ENCODE measurements around the gene FBXO40.

The FBXO40 gene

DNA sequence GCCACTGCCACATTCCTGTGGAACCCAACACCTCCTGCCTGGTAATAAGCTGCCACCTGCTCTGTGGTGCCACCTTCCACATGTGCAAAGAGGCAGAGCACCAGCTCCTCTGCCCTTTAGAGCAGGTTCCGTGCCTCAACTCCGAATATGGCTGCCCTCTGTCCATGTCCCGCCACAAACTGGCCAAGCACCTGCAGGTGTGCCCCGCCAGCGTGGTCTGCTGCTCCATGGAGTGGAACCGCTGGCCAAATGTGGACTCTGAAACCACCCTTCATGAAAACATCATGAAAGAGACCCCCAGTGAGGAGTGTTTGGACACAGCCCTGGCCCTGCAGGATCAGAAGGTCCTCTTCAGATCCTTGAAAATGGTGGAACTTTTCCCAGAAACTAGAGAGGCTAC lies 28.3 kb downstream of the FBXO40 start:
- DNase-seq (ENCODE audit: low read depth): no peak

DNA sequence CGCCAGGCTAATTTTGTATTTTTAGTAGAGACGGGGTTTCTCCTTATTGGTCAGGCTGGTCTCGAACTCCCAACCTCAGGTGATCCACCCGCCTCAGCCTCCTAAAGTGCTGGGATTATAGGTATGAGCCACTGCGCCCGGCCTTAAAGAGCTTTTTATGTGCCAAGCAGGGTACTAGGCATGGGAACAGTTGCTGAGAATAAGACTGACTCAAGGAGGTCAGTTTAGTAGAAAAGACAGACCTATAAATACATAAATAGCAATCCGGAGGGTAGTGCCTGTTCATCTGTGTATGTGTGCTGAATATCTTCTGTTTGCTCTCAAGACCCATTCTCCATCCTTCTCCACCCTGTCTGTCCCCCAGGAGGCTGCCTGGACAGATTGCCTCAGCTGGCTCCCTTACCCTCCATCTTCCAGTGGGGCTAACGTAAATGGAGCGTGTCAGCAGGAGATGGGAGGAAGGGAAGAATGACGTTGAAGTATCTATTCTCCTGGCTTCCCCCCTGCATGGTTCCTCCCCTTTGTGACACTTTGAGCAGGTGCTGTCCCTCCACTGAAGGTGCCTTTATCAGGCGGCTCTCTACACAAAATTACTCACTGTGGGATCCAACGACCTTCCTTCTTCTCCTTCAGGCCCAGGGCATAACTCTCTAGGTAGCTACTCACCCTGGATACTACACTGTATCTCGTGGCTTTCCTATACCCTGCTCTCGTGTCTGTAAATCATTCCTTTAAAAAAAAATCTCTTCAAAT lies 31.1 kb downstream of the FBXO40 start:
- no peak for DNase-seq (ENCODE audit: low read depth)

DNA sequence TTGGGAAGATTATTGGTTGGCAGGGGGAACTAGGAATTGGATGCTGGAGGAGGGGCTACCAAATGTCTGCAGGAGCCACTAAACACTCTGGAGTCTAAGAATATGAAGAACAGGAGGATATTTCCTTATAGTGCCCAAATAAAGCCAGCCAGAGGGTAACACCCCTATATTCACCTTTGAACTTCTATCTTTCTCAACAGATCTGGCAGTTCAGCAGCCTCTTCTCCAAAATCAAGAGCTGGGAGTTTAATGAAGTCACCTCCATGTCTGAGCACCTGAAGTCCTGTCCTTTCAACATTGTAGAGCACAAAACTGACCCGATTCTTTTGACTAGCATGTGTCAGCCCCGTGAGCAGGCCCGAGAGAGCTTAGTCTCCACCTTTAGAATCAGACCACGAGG lies 33.3 kb downstream of the FBXO40 start:
- DNase-seq (ENCODE audit: low read depth): no peak

DNA sequence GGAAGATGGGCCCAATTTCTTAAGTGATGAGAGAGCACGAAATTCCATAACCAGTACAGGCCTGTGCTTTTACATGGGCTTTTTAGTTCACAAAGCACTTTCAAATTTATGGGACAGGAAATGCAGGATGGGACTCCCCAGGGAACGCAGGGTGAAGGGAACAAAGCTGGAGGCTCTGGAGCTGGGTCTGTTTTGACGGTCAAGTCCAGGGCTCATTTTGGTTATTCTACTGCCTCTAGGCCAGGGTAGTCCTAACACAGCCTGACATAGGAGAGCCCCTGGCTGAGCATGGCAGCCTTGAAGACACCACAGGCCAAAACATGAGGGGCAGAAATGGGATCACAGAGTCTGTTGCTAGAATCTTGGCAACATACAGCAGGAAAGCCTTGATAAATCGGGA lies 34.0 kb downstream of the FBXO40 start:
- DNase-seq (ENCODE audit: low read depth): no peak

DNA sequence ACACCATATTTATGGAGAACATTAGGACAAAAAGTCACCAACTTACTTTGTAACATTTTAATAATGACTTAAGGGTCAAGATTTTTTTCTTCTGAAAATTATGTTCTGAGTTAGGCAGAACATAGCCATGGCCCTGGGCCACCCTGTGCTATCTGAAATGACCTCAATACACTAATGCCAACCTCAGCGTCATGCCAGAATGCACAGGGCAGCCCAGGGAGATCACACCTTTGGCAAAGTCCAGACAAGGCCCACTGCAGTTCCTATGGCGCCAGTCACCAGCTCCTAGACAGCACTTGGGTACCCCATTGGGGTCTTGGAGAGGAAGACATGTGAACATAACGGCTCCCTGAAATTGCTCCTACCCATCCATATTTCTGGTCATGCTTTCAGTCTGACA lies 34.4 kb downstream of the FBXO40 start:
- DNase-seq (ENCODE audit: low read depth): no peak

- DNase-seq (ENCODE audit: low read depth): no peak
Observed at GRCh38 chr3:121629601-121630000, 36.4 kb downstream of the FBXO40 start.

- DNase-seq (ENCODE audit: low read depth): no peak
Observed at GRCh38 chr3:121630355-121630754, 37.2 kb downstream of the FBXO40 start.

DNA sequence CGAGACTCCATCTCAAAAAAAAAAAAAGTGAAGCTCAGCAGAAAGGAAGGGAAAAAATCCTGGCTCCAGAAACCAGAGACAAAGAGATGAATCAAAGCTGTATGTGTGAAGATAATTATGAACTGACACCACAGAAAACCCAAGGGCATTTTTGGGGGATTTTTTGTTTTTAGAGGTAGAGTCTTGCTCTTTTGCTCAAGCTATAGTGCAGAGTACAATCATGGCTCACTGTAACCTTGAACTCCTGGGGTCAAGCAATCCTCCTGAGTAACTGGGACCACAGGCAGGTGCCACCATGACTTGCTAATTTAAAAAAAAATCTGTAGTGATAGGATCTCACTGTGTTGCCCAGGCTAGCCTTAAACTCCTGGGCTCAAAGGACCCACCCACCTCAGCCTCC lies 44.7 kb downstream of the FBXO40 start:
- no peak for DNase-seq (ENCODE audit: low read depth)

DNA sequence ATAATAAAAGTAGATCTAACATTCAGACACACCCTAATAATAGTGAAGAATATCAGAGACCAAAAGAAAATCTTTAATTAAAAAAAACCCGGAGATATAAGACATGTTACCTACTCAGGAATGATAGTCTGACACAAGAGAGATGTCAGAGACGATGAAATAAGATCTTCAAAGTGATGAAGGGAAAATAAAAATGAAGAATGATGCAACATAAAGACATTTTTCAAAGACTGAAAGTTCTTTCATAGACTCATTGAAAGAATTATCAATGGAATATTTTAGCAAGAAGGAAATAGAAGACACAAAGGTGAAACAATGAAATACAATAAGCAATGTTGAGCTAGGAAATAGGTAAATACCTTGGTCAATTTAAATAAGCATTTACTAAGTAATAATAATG lies 47.9 kb downstream of the FBXO40 start:
- no peak for DNase-seq (ENCODE audit: low read depth)

DNA sequence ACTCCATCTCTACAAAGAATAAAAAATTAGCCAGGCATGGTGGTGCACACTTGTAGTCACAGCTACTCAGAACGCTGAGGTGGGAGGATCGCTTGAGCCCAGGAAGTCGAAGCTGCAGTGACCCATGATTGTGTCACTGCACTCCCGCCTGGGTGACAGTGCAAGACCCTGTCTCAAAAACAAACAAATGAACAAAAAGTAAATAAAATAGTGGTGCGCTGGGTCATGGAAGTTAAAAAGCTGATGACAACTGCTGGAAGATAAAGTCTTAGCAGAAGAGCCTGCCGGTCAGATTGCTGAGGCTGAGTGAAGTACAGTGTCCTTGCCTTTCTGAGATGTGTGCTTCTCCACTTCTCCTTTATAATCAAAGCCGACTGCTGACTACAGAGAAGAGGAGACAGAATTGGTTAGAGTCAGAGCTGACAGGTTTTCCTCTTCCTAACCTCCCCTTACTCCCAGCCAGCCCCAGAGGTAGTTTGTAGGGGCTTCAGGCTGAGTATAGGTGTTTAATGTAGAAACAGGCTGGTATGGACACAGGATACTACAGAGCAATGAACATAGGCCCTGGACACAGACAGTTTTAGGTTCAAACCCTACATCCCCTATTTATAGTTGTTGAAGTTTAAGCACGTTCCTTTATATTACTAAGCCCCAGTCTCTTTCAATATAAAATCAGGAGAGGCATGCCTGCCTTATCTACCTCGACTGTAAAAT lies 49.6 kb downstream of the FBXO40 start:
- no peak for DNase-seq (ENCODE audit: low read depth)

- no peak for DNase-seq (ENCODE audit: low read depth)
Observed at GRCh38 chr3:121645054-121645453, 51.9 kb downstream of the FBXO40 start.

DNA sequence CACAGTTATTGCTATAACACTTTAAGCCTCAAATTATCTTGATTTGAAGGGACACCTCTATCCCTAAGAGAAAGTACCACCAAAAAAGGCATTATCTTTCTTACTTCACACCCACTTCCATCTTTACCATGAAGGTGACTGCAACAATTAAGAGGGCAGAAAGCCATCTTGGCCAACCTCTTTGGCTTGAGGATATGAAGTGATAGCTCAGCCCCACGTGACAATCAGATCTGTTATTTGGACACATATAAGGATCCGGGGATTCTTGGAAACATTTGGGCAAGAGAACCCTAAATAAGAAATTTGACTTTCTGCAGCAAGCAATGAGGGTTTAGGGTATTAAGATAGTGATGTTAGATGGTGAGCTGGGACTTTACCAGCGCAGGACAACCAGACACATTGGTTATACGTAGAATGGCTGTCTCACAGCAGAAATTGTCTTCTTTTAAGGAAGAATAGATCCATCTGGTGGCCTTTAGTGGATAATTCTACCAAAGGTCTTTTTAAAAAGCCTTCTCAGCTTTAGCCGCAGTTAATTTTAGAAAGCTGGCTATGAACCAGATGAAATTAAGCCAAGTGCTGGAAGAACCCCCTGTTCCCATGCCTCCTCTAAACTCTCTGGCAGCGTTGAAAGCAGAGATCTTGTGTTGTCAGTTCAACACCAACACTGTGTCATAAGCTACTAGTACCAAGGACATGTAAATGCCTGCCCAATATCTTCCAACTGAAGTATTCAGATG lies 55.2 kb downstream of the FBXO40 start:
- DNase-seq (ENCODE audit: low read depth): no peak

- DNase-seq (ENCODE audit: low read depth): no peak
Observed at GRCh38 chr3:121649645-121650044, 56.5 kb downstream of the FBXO40 start.

GRCh38 chr3:121651684-121652083 lies 58.5 kb downstream of the FBXO40 start:
- DNase-seq (ENCODE audit: low read depth): no peak

DNA sequence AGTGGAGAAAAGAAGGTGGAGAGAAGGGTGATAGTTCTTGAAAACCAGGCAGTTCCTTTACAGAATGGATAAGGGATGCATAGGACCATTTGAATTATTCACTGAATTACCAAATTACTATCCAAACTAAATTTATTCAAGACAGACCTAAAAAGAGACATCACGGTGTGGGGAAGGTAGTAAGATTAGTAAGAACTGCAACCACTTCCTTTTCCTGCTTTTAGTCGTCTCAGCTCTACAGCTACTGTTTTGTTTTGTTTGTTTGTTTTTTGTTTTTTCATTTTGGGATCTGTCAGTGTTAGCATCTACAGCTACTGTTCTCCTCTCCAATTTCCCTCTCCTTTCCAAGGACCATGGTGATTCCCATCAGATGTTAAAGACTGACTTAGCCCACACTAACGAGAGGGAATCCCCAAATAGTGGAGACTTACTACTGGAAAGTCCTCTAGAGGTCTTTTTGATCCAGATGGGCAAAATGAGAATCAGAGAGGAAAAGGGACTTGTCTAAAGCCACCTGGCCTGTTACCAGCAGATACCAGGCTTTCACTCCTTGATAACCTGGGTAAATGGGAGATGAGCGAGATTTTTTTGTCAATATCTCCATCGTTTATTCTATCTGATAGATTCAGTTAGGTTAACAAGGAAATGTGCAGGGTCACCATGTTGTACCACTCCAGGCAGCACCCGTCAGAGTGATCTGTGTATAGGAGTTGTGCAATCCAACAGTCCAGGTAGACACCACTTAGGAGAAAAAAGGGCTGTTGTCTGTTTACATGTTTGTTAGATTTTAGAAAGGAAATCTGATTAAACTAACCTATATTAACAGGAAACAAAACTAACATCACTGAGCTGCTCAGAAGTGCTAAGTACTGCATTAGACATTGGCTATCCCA lies 61.6 kb downstream of the FBXO40 start:
- DNase-seq (ENCODE audit: low read depth): no peak

- no peak for DNase-seq (ENCODE audit: low read depth)
Observed at GRCh38 chr3:121658716-121659435, 65.7 kb downstream of the FBXO40 start.

DNA sequence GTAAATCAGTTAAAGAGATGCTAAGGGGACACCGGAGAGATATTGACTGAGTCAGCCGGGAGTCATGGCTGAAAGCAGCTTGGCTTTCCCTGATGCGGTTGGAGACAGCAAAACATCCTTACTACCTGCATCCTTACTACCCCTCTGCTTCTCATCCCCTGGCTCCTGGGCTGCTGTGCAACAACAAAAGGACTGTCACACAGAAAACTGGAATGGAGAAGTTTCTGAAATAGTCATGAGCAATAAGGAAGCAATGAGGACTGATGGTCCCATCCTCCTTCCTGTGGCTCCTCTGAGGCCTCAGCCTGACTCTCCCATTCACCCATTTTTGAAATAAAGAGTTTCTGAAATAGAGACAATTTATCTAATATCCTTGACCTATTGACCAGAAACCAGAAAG lies 66.4 kb downstream of the FBXO40 start:
- DNase-seq (ENCODE audit: low read depth): no peak

DNA sequence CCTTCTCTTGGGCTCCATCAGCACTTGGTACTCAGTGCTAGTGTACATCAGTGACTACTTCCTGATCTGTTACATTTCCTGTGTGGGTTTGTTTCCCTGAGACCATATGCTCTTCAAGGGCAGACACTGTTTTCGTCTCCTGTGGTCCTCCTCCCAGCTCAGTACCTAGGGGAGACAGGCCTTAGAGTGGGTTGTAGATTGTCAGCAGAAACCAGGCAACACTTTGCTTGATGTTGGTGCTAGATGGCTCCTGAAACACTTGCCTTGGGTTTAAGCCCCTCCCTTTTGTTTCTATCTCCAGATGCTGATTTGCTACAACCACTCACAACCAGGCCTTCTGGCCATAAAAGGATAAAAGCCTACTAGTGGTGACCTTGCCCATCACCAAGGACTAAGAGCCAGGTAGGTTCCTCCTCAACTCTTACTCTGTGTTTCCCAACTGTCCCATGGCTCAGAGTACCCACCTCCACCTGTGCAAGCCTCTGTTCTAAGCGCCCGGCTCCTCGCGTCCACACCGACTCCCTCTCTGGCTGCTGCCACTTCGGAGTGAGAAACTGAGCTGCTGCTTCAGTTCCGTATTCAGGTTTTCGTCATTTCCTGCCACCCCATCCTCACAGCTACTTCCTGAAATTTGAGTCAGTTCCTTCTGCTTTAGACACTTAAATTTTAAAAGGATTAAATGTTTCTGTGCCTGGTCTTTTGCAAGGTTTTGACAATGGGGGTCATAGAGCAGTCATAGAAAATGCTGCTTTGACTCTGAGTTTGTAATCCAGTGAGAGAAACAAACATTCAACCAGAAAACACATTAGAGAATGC lies 67.4 kb downstream of the FBXO40 start, which contains the start of gene HCLS1:
HCLS1 (minus strand) TSS at position 548 of the 816 bp plus-strand sequence. CDS start 2,556 bp downstream, outside the sequence.
- peak; percentile 58 for DNase-seq (ENCODE audit: low read depth)

DNA sequence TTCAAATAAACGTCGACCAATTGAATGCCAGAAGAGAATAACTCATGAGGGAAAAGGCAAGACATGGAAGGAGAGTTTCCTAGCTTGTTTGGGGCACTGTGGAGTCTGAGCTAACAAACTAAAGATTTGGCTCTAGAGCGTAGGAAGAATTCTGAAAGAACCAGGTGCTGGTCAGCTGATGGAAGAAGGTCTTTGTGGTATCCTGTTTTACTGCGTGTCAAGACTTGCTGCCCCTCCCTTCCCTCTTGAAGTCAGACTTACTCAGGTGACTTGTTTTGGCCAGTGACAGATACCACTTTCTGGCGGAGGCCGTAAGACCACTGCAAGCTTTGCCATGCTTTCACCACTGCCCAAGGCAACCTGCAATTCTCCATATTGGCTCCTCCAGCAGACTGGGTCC lies 68.2 kb downstream of the FBXO40 start:
- DNase-seq (ENCODE audit: low read depth): no peak

DNA sequence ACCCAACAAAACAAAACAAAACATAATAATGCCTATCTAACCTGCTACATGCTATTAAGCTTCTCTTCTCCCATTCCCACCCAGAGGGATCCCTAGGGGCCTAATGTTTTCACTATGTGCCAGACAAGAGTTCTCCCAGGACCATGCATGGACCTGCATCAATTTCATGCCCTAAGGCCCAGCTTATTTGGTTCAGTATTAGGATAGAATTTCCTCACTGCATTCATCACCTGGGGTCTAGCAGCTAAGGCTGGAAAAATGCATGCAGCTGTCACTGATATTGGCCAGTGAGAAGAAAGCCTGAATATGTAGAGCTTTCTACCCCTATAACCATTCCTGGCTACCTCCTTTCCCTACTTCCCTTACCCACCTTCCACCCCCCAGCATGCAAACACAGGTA lies 69.6 kb downstream of the FBXO40 start:
- no peak for DNase-seq (ENCODE audit: low read depth)

Measured in stimulated activated CD4-positive, alpha-beta T cell treated with anti-CD3 and anti-CD28 coated beads, Interleukin-2, amount 100 ng/mL, for 4 hours (primary cell).